ENCODE data around the gene WTIP.
"Not testable (repeated sequence)": the region's sequence is repeated elsewhere in the genome, so short reads cannot be mapped to it uniquely, and the experiment has no call there.

Gene WTIP

GRCh38 chr19:34480971-34481841 lies at the start of gene WTIP:
Gene WTIP, plus strand, starts transcription at chr19:34481758. Its CDS starts 217 bp downstream, at chr19:34481975.
- H3K4me3 ChIP-seq (ENCODE audit: low read depth, low read length), result peak within 1 kb of the TSS; percentile 24; the same call in 1 of the 2 replicates
- DNase-seq (ENCODE audit: low read depth), result no peak
- TF ChIP-seq CTCF (IDR thresholded peaks at IDR 0.05; ENCODE audit: control insufficient read depth, extremely low read depth, insufficient read depth), result no peak

GRCh38 chr19:34432797-34433196 lies 48.8 kb upstream of the WTIP start:
- H3K4me3 ChIP-seq (ENCODE audit: low read depth, low read length), result no peak overlapping the region
- no peak for TF ChIP-seq CTCF (IDR thresholded peaks at IDR 0.05; ENCODE audit: control insufficient read depth, extremely low read depth, insufficient read depth)
- no peak for DNase-seq (ENCODE audit: low read depth)

- no peak overlapping the region for H3K4me3 ChIP-seq (ENCODE audit: low read depth, low read length)
- TF ChIP-seq CTCF (IDR thresholded peaks at IDR 0.05; ENCODE audit: control insufficient read depth, extremely low read depth, insufficient read depth), result no peak
- DNase-seq (ENCODE audit: low read depth), result no peak
Measured at GRCh38 chr19:34436716-34437115, 44.8 kb upstream of the WTIP start.

- TF ChIP-seq CTCF (IDR thresholded peaks at IDR 0.05; ENCODE audit: control insufficient read depth, extremely low read depth, insufficient read depth), result no peak
- no peak for DNase-seq (ENCODE audit: low read depth)
- H3K4me3 ChIP-seq (ENCODE audit: low read depth, low read length), result no peak overlapping the region
Measured at GRCh38 chr19:34448191-34448590, 33.4 kb upstream of the WTIP start.

GRCh38 chr19:34452723-34453122 lies 28.8 kb upstream of the WTIP start:
- no peak for TF ChIP-seq CTCF (IDR thresholded peaks at IDR 0.05; ENCODE audit: control insufficient read depth, extremely low read depth, insufficient read depth)
- no peak for DNase-seq (ENCODE audit: low read depth)
- no peak overlapping the region for H3K4me3 ChIP-seq (ENCODE audit: low read depth, low read length)

- no peak for DNase-seq (ENCODE audit: low read depth)
- H3K4me3 ChIP-seq (ENCODE audit: low read depth, low read length), result no peak overlapping the region
- no peak for TF ChIP-seq CTCF (IDR thresholded peaks at IDR 0.05; ENCODE audit: control insufficient read depth, extremely low read depth, insufficient read depth)
Measured at GRCh38 chr19:34454091-34454490, 27.5 kb upstream of the WTIP start.

DNA sequence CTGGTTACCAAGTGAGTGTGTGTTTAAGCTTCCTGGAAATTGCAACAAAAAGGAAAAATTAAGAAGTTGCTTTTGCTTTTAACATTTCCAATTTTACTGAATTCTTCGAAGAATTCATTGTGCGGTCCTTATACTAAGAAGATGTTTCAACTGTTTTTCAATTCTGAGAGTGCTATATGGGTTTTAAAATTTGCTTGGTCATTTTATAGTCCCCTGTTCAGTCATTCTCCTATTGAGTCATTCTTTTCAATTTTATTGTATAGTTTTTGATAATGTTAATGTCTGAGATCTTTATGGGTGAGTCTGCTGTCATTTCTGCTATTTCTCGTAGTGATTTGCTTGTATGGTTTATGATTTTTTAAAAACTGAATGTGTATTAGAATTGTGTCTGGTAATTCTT lies 26.9 kb upstream of the WTIP start:
- H3K4me3 ChIP-seq (ENCODE audit: low read depth, low read length), result no peak overlapping the region
- no peak for DNase-seq (ENCODE audit: low read depth)
- TF ChIP-seq CTCF (IDR thresholded peaks at IDR 0.05; ENCODE audit: control insufficient read depth, extremely low read depth, insufficient read depth), result no peak

DNA sequence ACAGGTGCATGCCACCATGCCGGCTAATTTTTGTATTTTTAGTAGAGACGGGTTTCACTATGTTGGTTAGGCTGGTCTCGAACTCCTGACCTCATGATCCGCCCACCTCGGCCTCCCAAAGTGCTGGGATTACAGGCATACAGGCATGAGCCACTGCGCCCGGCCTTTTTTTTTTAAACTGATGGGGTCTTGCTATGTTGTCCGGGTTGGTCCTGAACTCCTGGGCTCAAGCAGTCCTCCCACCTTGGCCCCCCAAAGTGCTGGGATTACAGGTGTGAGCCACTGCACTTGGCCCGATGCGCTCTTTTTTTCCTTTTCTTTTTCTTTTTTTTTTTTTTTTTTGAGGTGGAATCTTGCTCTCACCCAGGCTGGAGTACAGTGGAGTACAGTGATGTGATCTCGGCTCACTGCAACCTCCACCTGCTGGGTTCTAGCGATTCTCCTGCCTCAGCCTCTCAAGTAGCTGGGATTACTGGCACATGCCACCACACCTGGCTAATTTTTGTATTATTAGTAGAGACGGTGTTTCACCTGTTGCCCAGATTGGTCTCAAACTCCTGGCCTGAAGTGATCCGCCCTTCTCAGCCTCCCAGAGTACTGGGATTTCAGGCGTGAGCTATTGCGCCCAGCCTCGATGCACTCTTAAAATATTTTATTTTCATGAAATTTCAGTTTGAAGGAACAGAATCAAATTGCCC lies 25.6 kb upstream of the WTIP start:
- not testable (repeated sequence) for H3K4me3 ChIP-seq (ENCODE audit: low read depth, low read length); DNase-seq (ENCODE audit: low read depth)

Data from LNCaP clone FGC (cell line).